ENCODE data around the gene POTED.
"Not testable (repeated sequence)": the region's sequence is repeated elsewhere in the genome, so short reads cannot be mapped to it uniquely, and the experiment has no call there.

Gene POTED

DNA sequence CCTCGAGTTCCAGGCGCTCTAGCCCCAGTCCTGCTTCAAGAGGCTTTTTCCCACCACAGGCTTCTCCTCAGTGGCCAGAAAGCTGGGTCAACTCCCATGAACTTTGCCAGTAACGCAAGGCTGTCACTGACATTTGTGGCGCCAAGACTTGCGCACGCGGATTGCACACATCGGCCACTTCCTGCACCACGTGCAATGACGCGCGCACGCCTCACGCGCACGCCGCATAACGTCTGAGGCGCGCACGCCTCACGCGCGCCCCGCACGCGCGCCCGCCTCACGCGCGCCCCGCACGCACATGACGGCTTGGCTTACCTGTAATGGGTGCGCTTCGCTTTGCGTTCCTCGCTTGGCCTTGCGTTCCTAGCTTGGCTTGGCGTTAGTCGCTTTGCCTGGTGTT is at the start of gene POTED:
TSS of gene POTED (plus strand) at position 301 of the 400 bp plus-strand sequence. CDS start 452 bp downstream, outside the sequence.
- not testable (repeated sequence) for DNase-seq (ENCODE audit: low read depth); H3K4me3 ChIP-seq (ENCODE audit: low read depth, low read length)

DNA sequence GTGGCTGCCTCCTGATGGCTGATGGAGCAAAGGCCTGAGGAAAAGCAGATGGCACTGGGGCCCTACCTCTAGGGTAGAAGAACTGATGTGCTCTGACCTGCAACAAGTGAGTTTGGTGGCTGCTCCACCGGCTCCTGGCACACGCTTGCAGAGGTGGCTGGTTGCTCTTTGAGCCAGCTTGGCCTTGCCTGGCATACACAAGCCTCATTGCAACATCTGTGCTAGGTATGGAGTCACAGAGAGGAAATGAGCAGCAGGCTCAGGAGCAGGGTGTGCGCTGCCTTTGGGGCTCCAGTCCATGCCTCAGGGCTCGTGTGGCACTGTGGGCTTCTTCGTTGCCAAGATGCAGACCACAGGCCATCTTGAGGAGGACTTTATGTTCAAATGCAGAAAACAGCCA is 40.5 kb downstream of the POTED start:
- H3K4me3 ChIP-seq (ENCODE audit: low read depth, low read length); DNase-seq (ENCODE audit: low read depth): not testable (repeated sequence)

DNA sequence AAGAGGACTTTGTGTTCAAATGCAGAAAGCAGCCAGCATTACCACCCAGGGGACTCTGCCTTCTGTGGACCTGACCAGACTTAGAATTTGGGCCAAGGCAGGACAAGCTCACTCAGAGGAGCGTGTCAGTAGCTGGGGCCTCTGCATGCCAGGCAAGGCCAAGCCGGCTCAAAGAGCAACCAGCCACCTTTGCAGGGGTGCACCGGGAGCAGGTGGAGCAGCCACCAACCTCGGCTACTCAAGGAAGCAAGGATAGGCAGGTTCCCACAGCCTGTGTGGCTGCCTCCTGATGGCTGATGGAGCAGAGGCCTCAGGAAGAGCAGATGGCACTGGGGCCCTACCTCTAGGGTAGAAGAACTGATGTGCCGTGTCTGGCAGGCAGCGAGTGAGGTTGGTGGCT is 42.2 kb downstream of the POTED start:
- not testable (repeated sequence) for DNase-seq (ENCODE audit: low read depth); H3K4me3 ChIP-seq (ENCODE audit: low read depth, low read length)

Measured in GM12865 (cell line).